HFF-Myc (cell line): ENCODE data around the gene ASTN1.

Source experiments
- DNase-seq: peaks from one replicate; pipeline ENCODE4 v3.0.0-alpha.2; 2011; ENCODE audit warnings: low read depth; ENCODE audit errors: extremely low read depth
- H3K4me3 ChIP-seq: replicated peaks from 2 replicates; pipeline ENCODE4 v1.5.1; 2011; ENCODE audit warnings: low read depth, mild to moderate bottlenecking, control low read depth, low read length
- CTCF ChIP-seq: IDR thresholded peaks from 2 replicates; pipeline ENCODE4 v1.5.1; 2012; ENCODE audit warnings: mild to moderate bottlenecking, low read depth, low read length, control low read depth; ENCODE audit errors: missing control alignments

Gene ASTN1

GRCh38 chr1:176877557-176877956, 287.0 kb downstream of the ASTN1 start:
- no peak for TF ChIP-seq CTCF
- DNase-seq = no peak
- H3K4me3 ChIP-seq = no peak overlapping the region

GRCh38 chr1:176876966-176877515, 287.5 kb downstream of the ASTN1 start:
- no peak overlapping the region for H3K4me3 ChIP-seq
- no peak for DNase-seq
- no peak for TF ChIP-seq CTCF

- no peak overlapping the region for H3K4me3 ChIP-seq
- TF ChIP-seq CTCF = no peak
- DNase-seq = no peak
Measured at GRCh38 chr1:176869577-176869976, 294.9 kb downstream of the ASTN1 start.

- no peak for TF ChIP-seq CTCF
- no peak for DNase-seq
- H3K4me3 ChIP-seq = no peak overlapping the region
Measured at GRCh38 chr1:176866011-176866714, 298.3 kb downstream of the ASTN1 start.

- no peak overlapping the region for H3K4me3 ChIP-seq
- DNase-seq = no peak
- no peak for TF ChIP-seq CTCF
Measured at GRCh38 chr1:176864211-176864610, 300.3 kb downstream of the ASTN1 start.

GRCh38 chr1:176863613-176864012, 300.9 kb downstream of the ASTN1 start:
- no peak for TF ChIP-seq CTCF
- DNase-seq = no peak
- no peak overlapping the region for H3K4me3 ChIP-seq
